A549 treated with AZD9567 at 1 μM for 4 hours (cell line): Measurements from ENCODE around the gene KBTBD6. TPM values are rescaled to one million over a fixed set of nuclear protein-coding genes. Genes with fewer than 3 reads are reported as not detected.

Source experiments
- total RNA-seq: library from RNA; stranded (reverse); fragments of 200-300 nt; extraction: Qiagen RNA extraction; gene quantifications from 5 replicates; pipeline ENCODE4 v1.2.3, GENCODE V29; 2022; ENCODE audit not compliant: insufficient read depth

The KBTBD6 gene, protein sequence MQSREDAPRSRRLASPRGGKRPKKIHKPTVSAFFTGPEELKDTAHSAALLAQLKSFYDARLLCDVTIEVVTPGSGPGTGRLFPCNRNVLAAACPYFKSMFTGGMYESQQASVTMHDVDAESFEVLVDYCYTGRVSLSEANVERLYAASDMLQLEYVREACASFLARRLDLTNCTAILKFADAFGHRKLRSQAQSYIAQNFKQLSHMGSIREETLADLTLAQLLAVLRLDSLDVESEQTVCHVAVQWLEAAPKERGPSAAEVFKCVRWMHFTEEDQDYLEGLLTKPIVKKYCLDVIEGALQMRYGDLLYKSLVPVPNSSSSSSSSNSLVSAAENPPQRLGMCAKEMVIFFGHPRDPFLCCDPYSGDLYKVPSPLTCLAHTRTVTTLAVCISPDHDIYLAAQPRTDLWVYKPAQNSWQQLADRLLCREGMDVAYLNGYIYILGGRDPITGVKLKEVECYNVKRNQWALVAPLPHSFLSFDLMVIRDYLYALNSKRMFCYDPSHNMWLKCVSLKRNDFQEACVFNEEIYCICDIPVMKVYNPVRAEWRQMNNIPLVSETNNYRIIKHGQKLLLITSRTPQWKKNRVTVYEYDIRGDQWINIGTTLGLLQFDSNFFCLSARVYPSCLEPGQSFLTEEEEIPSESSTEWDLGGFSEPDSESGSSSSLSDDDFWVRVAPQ
- total RNA-seq = 4.5 to 6.1 TPM (median 5.3 TPM) in 5 replicates

DNA sequence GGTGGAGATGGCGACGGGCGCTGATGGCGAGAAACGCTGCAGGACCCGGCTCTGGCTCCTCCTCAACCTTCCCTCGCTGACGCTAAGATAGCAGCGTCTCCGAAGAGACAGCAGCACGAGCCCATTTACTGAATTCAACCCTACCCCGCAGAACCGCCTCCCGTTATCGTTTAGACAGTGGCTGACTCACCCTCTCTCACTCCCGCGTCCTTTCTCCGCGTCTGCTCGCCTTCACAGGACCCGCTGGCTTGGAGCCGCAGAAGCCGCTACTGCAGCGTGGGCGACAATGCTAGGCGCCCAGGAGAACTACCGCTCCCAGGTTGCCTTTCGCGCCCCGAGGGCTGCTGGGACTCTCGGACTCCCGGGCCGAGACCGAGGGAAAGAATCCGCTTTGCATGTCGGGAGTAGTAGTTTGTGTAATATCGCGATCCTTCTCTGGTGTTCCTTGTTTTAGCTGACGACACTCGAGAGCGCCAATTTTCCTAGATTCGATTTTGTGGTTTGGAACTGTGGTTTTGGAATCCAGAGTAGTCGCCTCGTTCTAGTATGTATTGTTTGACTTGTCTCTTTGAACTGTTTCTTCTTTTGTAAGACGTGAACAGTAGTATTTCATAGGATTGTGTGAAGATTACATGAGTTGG lies at the start of gene KBTBD6:
TSS of gene KBTBD6 (minus strand) at position 291 of the 641 bp plus-strand sequence. CDS start 291 bp downstream, outside the sequence.

Other genes starting within 250 kb of the KBTBD6 start
- 27.4 to 34.4 TPM (median 32.5 TPM) in 5 replicates for gene ELF1, start 113.5 kb downstream of the KBTBD6 start, total RNA-seq
- gene WBP4, start 71.3 kb downstream of the KBTBD6 start, total RNA-seq = 8.1 to 8.7 TPM (median 8.4 TPM) in 5 replicates
- gene KBTBD7, start 61.8 kb upstream of the KBTBD6 start, total RNA-seq = 1.7 to 2.6 TPM (median 2.5 TPM) in 5 replicates
- gene MTRF1, start 130.8 kb upstream of the KBTBD6 start, total RNA-seq = 4.3 to 6.8 TPM (median 4.8 TPM) in 5 replicates
- 4.2 to 8.8 TPM (median 7.9 TPM) in 5 replicates for gene NAA16, start 178.5 kb upstream of the KBTBD6 start, total RNA-seq